Loucy (cell line): ENCODE data around the gene DTL.

ENCODE experiments used
- CTCF ChIP-seq: fragments of 200-600 bp; sonication (generic); conservative IDR thresholded peaks from 2 replicates; pipeline ENCODE4 v1.5.1; 2014; ENCODE audit warnings: mild to moderate bottlenecking, antibody characterized with exemption, low read length
- EZH2phosphoT487 ChIP-seq: fragments of 200-600 bp; IDR thresholded peaks from 2 replicates; pipeline ENCODE4 v1.6.1; 2018; ENCODE audit warnings: antibody characterized with exemption, mild to moderate bottlenecking, moderate library complexity, borderline replicate concordance

DNA sequence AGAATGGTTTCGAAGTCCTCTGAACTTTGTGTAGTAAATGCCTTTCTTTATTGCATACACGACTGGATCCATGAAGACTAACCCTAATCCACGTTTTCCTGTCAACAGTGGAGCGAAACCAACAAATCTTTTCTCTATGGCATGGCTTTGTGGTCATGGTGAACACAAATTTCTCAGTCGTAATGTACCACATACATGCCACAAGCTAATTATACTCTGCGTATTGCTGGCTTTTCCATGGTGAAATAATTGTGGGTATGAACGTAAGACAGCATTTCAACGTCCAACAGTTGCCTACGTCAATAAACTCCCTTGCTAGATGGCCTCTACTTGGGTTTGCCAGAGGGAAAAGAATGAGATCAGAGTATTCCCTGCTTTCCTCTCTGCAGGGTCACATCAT lies 27.7 kb upstream of the DTL start:
- TF ChIP-seq CTCF (no peak), EZH2phosphoT487 (no peak)
